ENCODE measurements around the gene U2AF1.
"Not testable (repeated sequence)": the region's sequence is repeated elsewhere in the genome, so short reads cannot be mapped to it uniquely, and the experiment has no call there.

GRCh38 chr21:43147999-43148398 is 40.6 kb upstream of the U2AF1 start:
- TF ChIP-seq, protein P1, sequence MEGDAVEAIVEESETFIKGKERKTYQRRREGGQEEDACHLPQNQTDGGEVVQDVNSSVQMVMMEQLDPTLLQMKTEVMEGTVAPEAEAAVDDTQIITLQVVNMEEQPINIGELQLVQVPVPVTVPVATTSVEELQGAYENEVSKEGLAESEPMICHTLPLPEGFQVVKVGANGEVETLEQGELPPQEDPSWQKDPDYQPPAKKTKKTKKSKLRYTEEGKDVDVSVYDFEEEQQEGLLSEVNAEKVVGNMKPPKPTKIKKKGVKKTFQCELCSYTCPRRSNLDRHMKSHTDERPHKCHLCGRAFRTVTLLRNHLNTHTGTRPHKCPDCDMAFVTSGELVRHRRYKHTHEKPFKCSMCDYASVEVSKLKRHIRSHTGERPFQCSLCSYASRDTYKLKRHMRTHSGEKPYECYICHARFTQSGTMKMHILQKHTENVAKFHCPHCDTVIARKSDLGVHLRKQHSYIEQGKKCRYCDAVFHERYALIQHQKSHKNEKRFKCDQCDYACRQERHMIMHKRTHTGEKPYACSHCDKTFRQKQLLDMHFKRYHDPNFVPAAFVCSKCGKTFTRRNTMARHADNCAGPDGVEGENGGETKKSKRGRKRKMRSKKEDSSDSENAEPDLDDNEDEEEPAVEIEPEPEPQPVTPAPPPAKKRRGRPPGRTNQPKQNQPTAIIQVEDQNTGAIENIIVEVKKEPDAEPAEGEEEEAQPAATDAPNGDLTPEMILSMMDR (IDR thresholded peaks at IDR 0.05; ENCODE audit: control extremely low read depth in 1 of 3, insufficient read depth in 1 of 3, low read depth in 1 of 3, low read length in 3 of 3), result not testable (repeated sequence)
- TF ChIP-seq SP2 (IDR thresholded peaks at IDR 0.05; ENCODE audit: low read length); JUN (IDR thresholded peaks at IDR 0.05; ENCODE audit: low read depth, low read length); HDAC6 (IDR thresholded peaks at IDR 0.05; ENCODE audit: low read depth, low read length); SAP30 (IDR thresholded peaks at IDR 0.05; ENCODE audit: insufficient read depth, insufficient replicate concordance, low read length); YY1 (IDR thresholded peaks at IDR 0.05; ENCODE audit: low read depth, low read length); KDM5A (IDR thresholded peaks at IDR 0.05; ENCODE audit: low read length); TCF12 (IDR thresholded peaks at IDR 0.05; ENCODE audit: low read depth, low read length); JUND (IDR thresholded peaks at IDR 0.05; ENCODE audit: low read length); TAF1 (IDR thresholded peaks at IDR 0.05; ENCODE audit: low read depth, low read length); ASH2L (IDR thresholded peaks at IDR 0.05; ENCODE audit: low read length); RFX5 (IDR thresholded peaks at IDR 0.05; ENCODE audit: borderline replicate concordance, low read depth, low read length); POLR2AphosphoS5 (IDR thresholded peaks at IDR 0.05; ENCODE audit: low read depth, low read length): not testable (repeated sequence)
